Effector CD8-positive, alpha-beta T cell (primary cell): ENCODE data around the gene GDE1.
A peak's percentile ranks its signal among the peaks of the same experiment; 100 is the strongest.
"Not testable (repeated sequence)": the region's sequence is repeated elsewhere in the genome, so short reads cannot be mapped to it uniquely, and the experiment has no call there.

Source experiments
- DNase-seq: peaks from one replicate; lab custom pipeline; 2025; lab: John Stamatoyannopoulos, UW
- total RNA-seq, 4 experiments: gene quantifications; one replicate each; lab custom pipeline; 2026; lab: John Stamatoyannopoulos, UW

The GDE1 gene
- 57.1 to 79.5 (median 77.9) reads per million in 4 experiments for total RNA-seq

- DNase-seq = peak; percentile 88
Observed at GRCh38 chr16:19521471-19522396, at the start of gene GDE1. Gene GDE1, minus strand, starts transcription at chr16:19522098. Its CDS starts 134 bp downstream, at chr16:19521964.

- no peak for DNase-seq
Observed at GRCh38 chr16:19567560-19567959, 45.7 kb upstream of the GDE1 start.

GRCh38 chr16:19566362-19566761 lies 44.5 kb upstream of the GDE1 start:
- no peak for DNase-seq

GRCh38 chr16:19563377-19563776 lies 41.5 kb upstream of the GDE1 start:
- no peak for DNase-seq

- no peak for DNase-seq
Observed at GRCh38 chr16:19560078-19560477, 38.2 kb upstream of the GDE1 start.

GRCh38 chr16:19559242-19559910 lies 37.5 kb upstream of the GDE1 start:
- no peak for DNase-seq

GRCh38 chr16:19555938-19556771 lies 34.3 kb upstream of the GDE1 start:
- DNase-seq = no peak

GRCh38 chr16:19555186-19555937 lies 33.5 kb upstream of the GDE1 start, which contains the start of gene VPS35L:
Gene VPS35L, plus strand, starts transcription at chr16:19555703. Its CDS starts 27 bp downstream, at chr16:19555730.
- DNase-seq = peak; percentile 93

- no peak for DNase-seq
Observed at GRCh38 chr16:19549673-19550072, 27.8 kb upstream of the GDE1 start.

GRCh38 chr16:19548144-19548543 lies 26.2 kb upstream of the GDE1 start:
- DNase-seq = no peak

- not testable (repeated sequence) for DNase-seq
Observed at GRCh38 chr16:19543278-19543996, 21.5 kb upstream of the GDE1 start.

GRCh38 chr16:19542138-19542821 lies 20.4 kb upstream of the GDE1 start:
- DNase-seq = no peak

- DNase-seq = no peak
Observed at GRCh38 chr16:19540241-19540970, 18.5 kb upstream of the GDE1 start.

- no peak for DNase-seq
Observed at GRCh38 chr16:19532601-19533000, 10.7 kb upstream of the GDE1 start.

- DNase-seq = no peak
Observed at GRCh38 chr16:19528666-19529065, 6.8 kb upstream of the GDE1 start.

GRCh38 chr16:19527161-19527560 lies 5.3 kb upstream of the GDE1 start:
- DNase-seq = no peak

GRCh38 chr16:19525385-19525723 lies 3.5 kb upstream of the GDE1 start:
- no peak for DNase-seq

- DNase-seq = no peak
Observed at GRCh38 chr16:19524616-19525384, 2.9 kb upstream of the GDE1 start.

GRCh38 chr16:19524356-19524615 lies 2.4 kb upstream of the GDE1 start:
- no peak for DNase-seq
